ENCODE results near the gene ZNF816. TPM values are rescaled to one million over a fixed set of nuclear protein-coding genes. Genes with fewer than 3 reads are reported as not detected.
"Not testable (repeated sequence)": the region's sequence is repeated elsewhere in the genome, so short reads cannot be mapped to it uniquely, and the experiment has no call there.

Gene ZNF816
- total and polyA plus RNA-seq, 3 donors from 2014 or later, result 3.1 to 14.9 (median 6.9) TPM

- intact Hi-C loops (cut with DNase I; ENCODE audit: low total_unique reads), result no loop called here
- WGBS, 2 donors, result 89 to 94% methylated on average over 16 of the region's 16 CpGs
- H3K27me3 ChIP-seq, result no peaks in the 10 kb centered on the region
- H3K9me3 ChIP-seq, result no peaks in the 10 kb centered on the region
- TF ChIP-seq POLR2A (IDR thresholded peaks at IDR 0.05) (no peak), CTCF (IDR thresholded peaks at IDR 0.05) (no peak)
- peaks cover 5% of the 10 kb centered on the region for H3K4me1 ChIP-seq
- H3K36me3 ChIP-seq (ENCODE audit: low read depth, missing control alignments), result no peaks in the 10 kb centered on the region
- H3K27ac ChIP-seq, result no peak overlapping the region
- DNase-seq, result no peak
- no peak overlapping the region for H3K4me3 ChIP-seq
Measured at GRCh38 chr19:52990759-52991418, 28.2 kb upstream of the ZNF816 start.

GRCh38 chr19:52988506-52988905 lies 25.8 kb upstream of the ZNF816 start:
- no peak overlapping the region for H3K4me3 ChIP-seq
- TF ChIP-seq CTCF (IDR thresholded peaks at IDR 0.05) (no peak), POLR2A (IDR thresholded peaks at IDR 0.05) (no peak)
- no peak overlapping the region for H3K27ac ChIP-seq
- DNase-seq, result no peak
- H3K36me3 ChIP-seq (ENCODE audit: low read depth, missing control alignments), result no peaks in the 10 kb centered on the region
- intact Hi-C loops (cut with DNase I; ENCODE audit: low total_unique reads), result no loop called here
- WGBS, 2 donors, result 86 to 92% methylated on average over 5 of the region's 5 CpGs
- peaks cover 5% of the 10 kb centered on the region for H3K4me1 ChIP-seq
- H3K9me3 ChIP-seq, result no peaks in the 10 kb centered on the region
- H3K27me3 ChIP-seq, result no peaks in the 10 kb centered on the region

GRCh38 chr19:52987221-52987620 lies 24.5 kb upstream of the ZNF816 start:
- no peak overlapping the region for H3K4me3 ChIP-seq
- intact Hi-C loops (cut with DNase I; ENCODE audit: low total_unique reads), result no loop called here
- WGBS, 2 donors, result 91 to 94% methylated on average over 4 of the region's 4 CpGs
- no peak for TF ChIP-seq CTCF (IDR thresholded peaks at IDR 0.05)
- TF ChIP-seq POLR2A (IDR thresholded peaks at IDR 0.05), result no peak
- H3K4me1 ChIP-seq, result no peaks in the 10 kb centered on the region
- DNase-seq, result no peak
- H3K36me3 ChIP-seq (ENCODE audit: low read depth, missing control alignments), result no peaks in the 10 kb centered on the region
- no peaks in the 10 kb centered on the region for H3K9me3 ChIP-seq
- H3K27ac ChIP-seq, result no peak overlapping the region
- no peaks in the 10 kb centered on the region for H3K27me3 ChIP-seq

- DNase-seq; H3K27ac ChIP-seq; H3K4me3 ChIP-seq; H3K9me3 ChIP-seq; H3K36me3 ChIP-seq (ENCODE audit: low read depth, missing control alignments); H3K4me1 ChIP-seq; intact Hi-C loops (cut with DNase I; ENCODE audit: low total_unique reads); H3K27me3 ChIP-seq: not testable (repeated sequence)
- WGBS, 2 donors, result 87 to 94% methylated on average over 2 to 3 of the region's 3 CpGs
Measured at GRCh38 chr19:52983167-52983566, 20.5 kb upstream of the ZNF816 start.

- no peak overlapping the region for H3K27ac ChIP-seq
- WGBS, 2 donors, result 67 to 77% methylated on average over 4 of the region's 4 CpGs
- intact Hi-C loops (cut with DNase I; ENCODE audit: low total_unique reads), result no loop called here
- no peaks in the 10 kb centered on the region for H3K9me3 ChIP-seq
- no peak overlapping the region for H3K4me3 ChIP-seq
- no peak for DNase-seq
- no peaks in the 10 kb centered on the region for H3K27me3 ChIP-seq
- no peaks in the 10 kb centered on the region for H3K4me1 ChIP-seq
- TF ChIP-seq POLR2A (IDR thresholded peaks at IDR 0.05) (no peak), CTCF (IDR thresholded peaks at IDR 0.05) (no peak)
- H3K36me3 ChIP-seq (ENCODE audit: low read depth, missing control alignments), result no peaks in the 10 kb centered on the region
Measured at GRCh38 chr19:52981329-52981728, 18.6 kb upstream of the ZNF816 start.
